ENCODE data around the gene ITGA1.

DNA sequence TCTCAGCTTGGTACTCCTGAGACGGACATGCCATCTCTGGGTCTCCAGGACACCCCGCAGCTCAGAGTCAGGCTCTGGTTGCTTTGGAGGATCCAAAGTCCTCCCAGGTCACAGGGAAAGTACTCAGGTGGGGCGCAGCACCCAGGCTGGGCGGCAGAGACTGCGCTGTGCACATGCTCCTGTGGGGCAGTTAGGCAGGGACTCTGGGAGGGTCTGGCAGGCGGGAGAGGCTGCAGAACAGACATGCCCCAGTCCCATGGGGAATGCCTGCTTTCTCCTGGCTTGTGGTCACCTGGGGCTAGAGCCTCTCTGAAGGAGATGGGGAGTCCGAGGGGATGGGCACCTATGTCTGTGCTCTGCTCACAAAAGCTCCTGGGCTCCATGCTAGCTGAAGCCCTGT lies 156.1 kb downstream of the ITGA1 start:
- TF ChIP-seq, protein P1, sequence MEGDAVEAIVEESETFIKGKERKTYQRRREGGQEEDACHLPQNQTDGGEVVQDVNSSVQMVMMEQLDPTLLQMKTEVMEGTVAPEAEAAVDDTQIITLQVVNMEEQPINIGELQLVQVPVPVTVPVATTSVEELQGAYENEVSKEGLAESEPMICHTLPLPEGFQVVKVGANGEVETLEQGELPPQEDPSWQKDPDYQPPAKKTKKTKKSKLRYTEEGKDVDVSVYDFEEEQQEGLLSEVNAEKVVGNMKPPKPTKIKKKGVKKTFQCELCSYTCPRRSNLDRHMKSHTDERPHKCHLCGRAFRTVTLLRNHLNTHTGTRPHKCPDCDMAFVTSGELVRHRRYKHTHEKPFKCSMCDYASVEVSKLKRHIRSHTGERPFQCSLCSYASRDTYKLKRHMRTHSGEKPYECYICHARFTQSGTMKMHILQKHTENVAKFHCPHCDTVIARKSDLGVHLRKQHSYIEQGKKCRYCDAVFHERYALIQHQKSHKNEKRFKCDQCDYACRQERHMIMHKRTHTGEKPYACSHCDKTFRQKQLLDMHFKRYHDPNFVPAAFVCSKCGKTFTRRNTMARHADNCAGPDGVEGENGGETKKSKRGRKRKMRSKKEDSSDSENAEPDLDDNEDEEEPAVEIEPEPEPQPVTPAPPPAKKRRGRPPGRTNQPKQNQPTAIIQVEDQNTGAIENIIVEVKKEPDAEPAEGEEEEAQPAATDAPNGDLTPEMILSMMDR (optimal IDR thresholded peaks at IDR 0.05 in 1 of 3, IDR thresholded peaks at IDR 0.05 in 1 of 3, conservative IDR thresholded peaks at IDR 0.05 in 1 of 3; ENCODE audit: extremely low read depth in 1 of 3, insufficient read depth in 2 of 3, low read length in 3 of 3) = no peak
- no peak for TF ChIP-seq EZH2 (IDR thresholded peaks at IDR 0.05; ENCODE audit: low read length)
